ENCODE results near the gene GJD3. TPM values are rescaled to one million over a fixed set of nuclear protein-coding genes. Genes with fewer than 3 reads are reported as not detected.

Gene GJD3
- total RNA-seq, 1 experiment from 2014 or later: not detected

DNA sequence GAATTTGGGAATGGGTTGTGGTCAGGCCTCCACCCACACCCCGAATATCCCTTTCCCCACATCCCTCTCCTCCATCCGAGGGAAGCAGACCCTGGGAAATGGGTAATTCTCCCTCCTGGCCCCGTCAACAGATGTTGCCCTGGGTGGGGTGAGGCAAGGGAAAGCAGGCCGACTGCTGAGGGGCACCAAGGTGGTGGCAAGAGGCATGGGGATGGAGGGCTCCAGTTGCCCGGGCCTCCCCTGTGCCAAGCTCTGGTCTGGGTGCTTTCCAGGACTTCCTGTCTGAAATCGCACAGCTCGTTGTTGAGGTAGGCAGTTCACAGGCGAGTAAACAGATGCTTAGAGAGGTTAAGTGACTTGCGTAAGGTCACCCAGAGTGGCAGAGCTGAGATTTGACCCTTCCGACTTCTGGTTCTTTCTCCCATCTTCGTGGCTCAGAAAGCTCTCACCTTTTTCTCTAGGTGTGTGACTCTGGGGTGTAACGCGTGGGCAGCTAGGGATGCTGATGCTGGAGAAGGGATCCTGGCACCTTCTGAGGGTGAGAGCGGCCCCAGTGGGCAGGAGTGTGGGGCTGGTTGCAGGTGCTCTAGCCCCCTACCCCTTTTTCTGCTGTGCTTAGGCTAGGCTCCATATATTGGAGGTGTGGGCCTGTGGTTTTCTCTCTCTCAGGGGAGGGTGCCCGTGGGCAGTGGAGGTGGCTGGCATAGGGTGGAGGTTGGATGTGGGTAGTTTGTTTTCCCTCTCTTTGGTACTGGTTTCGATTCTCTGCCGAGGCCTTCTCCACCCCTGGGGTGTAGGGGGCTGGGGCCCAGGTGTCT lies 38.3 kb downstream of the GJD3 start:
- Histone ChIP-seq H3K79me2 (ENCODE audit: insufficient read depth, low read length) (peaks cover 3% of the 10 kb centered on the region; the same call in 1 of the 2 replicates), H3K27me3 (ENCODE audit: insufficient read depth, low read length) (no peaks in the 10 kb centered on the region), H3K18ac (ENCODE audit: insufficient read length, low read depth, low read length) (no peak overlapping the region), H3K14ac (ENCODE audit: insufficient read depth, low read length) (no peak overlapping the region), H3K27ac (ENCODE audit: insufficient read length, low read depth, low read length) (no peak overlapping the region), H4K91ac (ENCODE audit: insufficient read length, low read depth, low read length) (no peak overlapping the region), H4K5ac (ENCODE audit: insufficient read length, low read depth, low read length) (no peak overlapping the region), H3K9ac (ENCODE audit: extremely low read depth, insufficient read length, low read length) (no peak overlapping the region), H2AFZ (ENCODE audit: low read length) (no peak overlapping the region), H3T11ph (ENCODE audit: low read length) (no peak overlapping the region), H3K23ac (ENCODE audit: insufficient read length, low read depth, low read length) (no peak overlapping the region), H2BK15ac (ENCODE audit: low read depth, low read length) (no peak overlapping the region), H2BK12ac (ENCODE audit: insufficient read length, low read depth, low read length) (no peak overlapping the region), H2BK5ac (ENCODE audit: insufficient read length, low read length) (no peak overlapping the region), H4K8ac (replicated peaks; ENCODE audit: insufficient read length, low read depth, low read length) (no peak overlapping the region), H3K79me1 (ENCODE audit: insufficient read depth, low read depth, low read length, poor library complexity, severe bottlenecking) (no peaks in the 10 kb centered on the region), H2AK5ac (ENCODE audit: insufficient read length, low read length) (no peak overlapping the region), H2BK120ac (ENCODE audit: low read depth, low read length, poor library complexity, severe bottlenecking) (no peak overlapping the region), H4K20me1 (ENCODE audit: control insufficient read depth, insufficient read depth, insufficient read length) (no peaks in the 10 kb centered on the region), H3K56ac (ENCODE audit: insufficient read length, low read depth, low read length) (no peak overlapping the region), H3K4ac (ENCODE audit: low read depth, low read length) (no peak overlapping the region), H3K4me2 (ENCODE audit: insufficient read depth, insufficient read length, low read length) (no peak overlapping the region), H2BK20ac (ENCODE audit: low read depth, low read length, poor library complexity, severe bottlenecking) (no peak overlapping the region), H3K9me3 (ENCODE audit: control insufficient read depth, low read depth, low read length) (no peaks in the 10 kb centered on the region), H3K23me2 (ENCODE audit: insufficient read length, low read depth, low read length, poor library complexity, severe bottlenecking) (no peaks in the 10 kb centered on the region), H3K4me1 (ENCODE audit: insufficient read depth, low read length) (no peaks in the 10 kb centered on the region; the same call in 1 of the 2 replicates)
- DNase-seq: no peak
- no peaks in the 10 kb centered on the region for H3K9me3 Mint-ChIP-seq
- no peak overlapping the region for H3K27ac Mint-ChIP-seq
- H3K4me3 Mint-ChIP-seq: no peak overlapping the region
- no CpG with 5 or more reads among the region's 17 CpGs for WGBS (ENCODE audit: extremely low coverage, insufficient read length, low lambda C conversion rate)
- TF ChIP-seq, protein P1, sequence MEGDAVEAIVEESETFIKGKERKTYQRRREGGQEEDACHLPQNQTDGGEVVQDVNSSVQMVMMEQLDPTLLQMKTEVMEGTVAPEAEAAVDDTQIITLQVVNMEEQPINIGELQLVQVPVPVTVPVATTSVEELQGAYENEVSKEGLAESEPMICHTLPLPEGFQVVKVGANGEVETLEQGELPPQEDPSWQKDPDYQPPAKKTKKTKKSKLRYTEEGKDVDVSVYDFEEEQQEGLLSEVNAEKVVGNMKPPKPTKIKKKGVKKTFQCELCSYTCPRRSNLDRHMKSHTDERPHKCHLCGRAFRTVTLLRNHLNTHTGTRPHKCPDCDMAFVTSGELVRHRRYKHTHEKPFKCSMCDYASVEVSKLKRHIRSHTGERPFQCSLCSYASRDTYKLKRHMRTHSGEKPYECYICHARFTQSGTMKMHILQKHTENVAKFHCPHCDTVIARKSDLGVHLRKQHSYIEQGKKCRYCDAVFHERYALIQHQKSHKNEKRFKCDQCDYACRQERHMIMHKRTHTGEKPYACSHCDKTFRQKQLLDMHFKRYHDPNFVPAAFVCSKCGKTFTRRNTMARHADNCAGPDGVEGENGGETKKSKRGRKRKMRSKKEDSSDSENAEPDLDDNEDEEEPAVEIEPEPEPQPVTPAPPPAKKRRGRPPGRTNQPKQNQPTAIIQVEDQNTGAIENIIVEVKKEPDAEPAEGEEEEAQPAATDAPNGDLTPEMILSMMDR (conservative IDR thresholded peaks at IDR 0.05): no peak
- H3K27me3 Mint-ChIP-seq (ENCODE audit: low read depth): peaks cover 11% of the 10 kb centered on the region
- peaks cover 1 to 2% (median 2%) of the 10 kb centered on the region in 3 experiments for H3K36me3 Mint-ChIP-seq (ENCODE audit: insufficient read depth in 1 of 3, low read depth in 3 of 3)
- peaks cover 22 to 32% of the 10 kb centered on the region in 2 experiments for H3K4me1 Mint-ChIP-seq
